ENCODE data around the gene AAMP. TPM values are rescaled to one million over a fixed set of nuclear protein-coding genes. Genes with fewer than 3 reads are reported as not detected.

AAMP gene
- total and polyA plus RNA-seq, 9 donors: 71.1 to 144 (median 106) TPM

DNA sequence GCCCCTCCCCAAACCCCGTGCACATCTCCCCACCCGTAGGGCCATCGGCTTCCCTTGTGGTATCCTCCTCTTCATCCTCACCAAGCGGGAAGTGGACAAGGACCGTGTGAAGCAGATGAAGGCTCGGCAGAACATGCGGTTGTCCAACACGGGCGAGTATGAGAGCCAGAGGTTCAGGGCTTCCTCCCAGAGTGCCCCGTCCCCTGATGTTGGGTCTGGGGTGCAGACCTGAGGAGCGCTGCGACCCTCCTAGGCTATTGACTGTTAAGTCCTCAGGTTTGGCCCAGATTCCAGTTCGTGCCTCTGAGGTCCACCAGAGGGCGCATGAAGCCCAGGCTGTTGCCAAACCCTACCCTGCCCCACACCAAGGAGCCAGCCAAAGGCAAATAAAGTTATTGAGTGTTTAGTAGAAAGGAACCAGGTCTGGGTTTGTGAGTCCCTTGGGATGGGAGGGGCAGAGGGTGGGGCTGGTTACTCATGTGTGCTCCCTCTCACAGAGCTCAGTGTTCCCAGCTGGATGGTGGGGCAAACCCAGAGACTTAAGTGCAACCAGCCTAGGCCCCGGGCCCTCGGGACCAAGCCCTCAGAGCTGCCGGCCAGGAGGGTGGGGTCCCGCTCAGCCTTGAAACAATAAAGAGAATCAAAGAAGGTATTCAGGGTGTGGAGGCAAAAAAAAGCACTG, 2.7 kb upstream of the AAMP start:
- peak; percentile 79 to 87 (median 83) for DNase-seq
- TF ChIP-seq EP300 (IDR thresholded peaks at IDR 0.05): no peak
- TF ChIP-seq POLR2A (IDR thresholded peaks at IDR 0.05): peak; percentile 7
- TF ChIP-seq, protein P1, sequence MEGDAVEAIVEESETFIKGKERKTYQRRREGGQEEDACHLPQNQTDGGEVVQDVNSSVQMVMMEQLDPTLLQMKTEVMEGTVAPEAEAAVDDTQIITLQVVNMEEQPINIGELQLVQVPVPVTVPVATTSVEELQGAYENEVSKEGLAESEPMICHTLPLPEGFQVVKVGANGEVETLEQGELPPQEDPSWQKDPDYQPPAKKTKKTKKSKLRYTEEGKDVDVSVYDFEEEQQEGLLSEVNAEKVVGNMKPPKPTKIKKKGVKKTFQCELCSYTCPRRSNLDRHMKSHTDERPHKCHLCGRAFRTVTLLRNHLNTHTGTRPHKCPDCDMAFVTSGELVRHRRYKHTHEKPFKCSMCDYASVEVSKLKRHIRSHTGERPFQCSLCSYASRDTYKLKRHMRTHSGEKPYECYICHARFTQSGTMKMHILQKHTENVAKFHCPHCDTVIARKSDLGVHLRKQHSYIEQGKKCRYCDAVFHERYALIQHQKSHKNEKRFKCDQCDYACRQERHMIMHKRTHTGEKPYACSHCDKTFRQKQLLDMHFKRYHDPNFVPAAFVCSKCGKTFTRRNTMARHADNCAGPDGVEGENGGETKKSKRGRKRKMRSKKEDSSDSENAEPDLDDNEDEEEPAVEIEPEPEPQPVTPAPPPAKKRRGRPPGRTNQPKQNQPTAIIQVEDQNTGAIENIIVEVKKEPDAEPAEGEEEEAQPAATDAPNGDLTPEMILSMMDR (IDR thresholded peaks at IDR 0.05): peak; percentile 60 to 89 (median 81)
- H3K27ac ChIP-seq: peak overlapping the region; percentile 11 to 41
- H3K4me1 ChIP-seq (ENCODE audit: insufficient read depth): peaks cover 10% of the 10 kb centered on the region
- H3K36me3 ChIP-seq: no peaks in the 10 kb centered on the region
- intact Hi-C loops (cut with DNase I): loop anchor here in 2 of 4 donors (10.0 kb wide), 2 partner anchors 192 to 382 kb away; partner anchors contain the start of genes BCS1L (in 1 of the 2) and ZNF142 (in 1 of the 2)
- no peak overlapping the region for H3K4me3 ChIP-seq
- no peaks in the 10 kb centered on the region for H3K27me3 ChIP-seq
- no peaks in the 10 kb centered on the region for H3K9me3 ChIP-seq
- 17 to 22% (median 21%) methylated on average over 14 to 18 of the region's 18 CpGs for WGBS, 3 donors

DNA sequence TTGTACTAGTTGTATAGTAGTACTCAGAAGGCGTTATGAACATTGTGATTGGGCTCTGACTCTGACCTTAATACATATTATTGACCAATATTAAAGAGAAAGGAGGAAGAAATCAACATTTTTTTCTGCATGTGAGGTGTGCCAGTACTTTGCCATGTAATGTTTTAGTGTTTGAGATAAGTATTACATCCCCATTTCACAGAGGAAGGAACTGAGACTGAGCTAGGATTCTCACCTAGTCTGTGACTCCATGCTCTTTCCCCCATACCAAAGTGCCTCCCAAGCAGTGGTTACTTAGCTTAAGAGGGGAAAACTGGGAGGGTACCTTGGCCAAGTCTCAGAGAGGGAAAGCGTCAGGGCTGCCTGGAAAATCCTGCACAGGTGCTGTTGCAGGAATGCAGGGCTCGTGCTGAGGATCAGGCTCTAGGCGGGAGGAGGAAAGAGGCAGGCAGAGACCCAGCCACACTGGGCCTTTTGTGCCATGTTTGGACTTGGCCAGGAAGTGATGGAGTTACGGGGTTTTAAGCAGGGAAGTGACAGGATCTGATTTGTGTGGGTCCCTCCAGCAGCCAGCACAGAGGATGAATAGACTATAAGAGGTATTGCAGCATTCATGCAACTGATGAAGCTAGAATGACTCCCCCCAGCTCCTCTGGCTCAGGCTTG, 2.1 kb upstream of the AAMP start:
- no peaks in the 10 kb centered on the region for H3K27me3 ChIP-seq
- intact Hi-C loops (cut with DNase I): loop anchor here in 2 of 4 donors (10.0 kb wide), 2 partner anchors 193 to 383 kb away; partner anchors contain the start of genes BCS1L (in 1 of the 2) and ZNF142 (in 1 of the 2)

DNA sequence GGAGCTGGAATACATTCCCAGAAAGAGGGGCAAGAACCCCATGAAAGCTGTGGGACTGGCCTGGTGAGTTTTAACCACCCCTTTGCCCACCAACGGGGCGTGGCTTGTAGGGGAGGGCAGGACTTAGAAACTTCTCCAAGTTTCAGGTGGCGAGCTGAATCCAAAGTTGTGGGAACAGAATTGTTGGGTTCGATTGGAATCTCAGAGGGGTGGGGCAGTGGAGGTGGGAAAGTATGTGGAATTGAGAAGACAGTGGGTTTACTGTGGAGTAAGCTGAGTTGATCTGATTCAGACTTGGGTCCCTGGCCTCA, 1.5 kb upstream of the AAMP start:
- Histone ChIP-seq H3K36me3 (no peaks in the 10 kb centered on the region), H3K9me3 (no peaks in the 10 kb centered on the region), H3K27me3 (no peaks in the 10 kb centered on the region), H3K4me1 (ENCODE audit: insufficient read depth) (peaks cover 10% of the 10 kb centered on the region), H3K27ac (no peak overlapping the region), H3K4me3 (peak overlapping the region; percentile 89)
- intact Hi-C loops (cut with DNase I): loop anchor here in 2 of 4 donors (10.0 kb wide), 2 partner anchors 193 to 383 kb away; partner anchors contain the start of genes BCS1L (in 1 of the 2) and ZNF142 (in 1 of the 2)
- TF ChIP-seq, protein P1 (IDR thresholded peaks at IDR 0.05): no peak
- TF ChIP-seq POLR2A (IDR thresholded peaks at IDR 0.05): no peak
- 39 to 41% (median 40%) methylated on average over 4 of the region's 4 CpGs for WGBS, 3 donors
- no peak for DNase-seq

More for the DNA sequence above, 2.1 kb upstream of the AAMP start:
- H3K4me3 ChIP-seq: no peak overlapping the region
- DNase-seq: no peak
- TF ChIP-seq, protein P1 (IDR thresholded peaks at IDR 0.05): no peak
- TF ChIP-seq POLR2A (IDR thresholded peaks at IDR 0.05) (no peak), EP300 (IDR thresholded peaks at IDR 0.05) (no peak)
- no peaks in the 10 kb centered on the region for H3K36me3 ChIP-seq
- H3K27ac ChIP-seq: peak overlapping the region in 1 of 2 donors; percentile 11
- peaks cover 10% of the 10 kb centered on the region for H3K4me1 ChIP-seq (ENCODE audit: insufficient read depth)
- WGBS, 3 donors: 46 to 58% (median 50%) methylated on average over 5 of the region's 5 CpGs
- no peaks in the 10 kb centered on the region for H3K9me3 ChIP-seq

DNA sequence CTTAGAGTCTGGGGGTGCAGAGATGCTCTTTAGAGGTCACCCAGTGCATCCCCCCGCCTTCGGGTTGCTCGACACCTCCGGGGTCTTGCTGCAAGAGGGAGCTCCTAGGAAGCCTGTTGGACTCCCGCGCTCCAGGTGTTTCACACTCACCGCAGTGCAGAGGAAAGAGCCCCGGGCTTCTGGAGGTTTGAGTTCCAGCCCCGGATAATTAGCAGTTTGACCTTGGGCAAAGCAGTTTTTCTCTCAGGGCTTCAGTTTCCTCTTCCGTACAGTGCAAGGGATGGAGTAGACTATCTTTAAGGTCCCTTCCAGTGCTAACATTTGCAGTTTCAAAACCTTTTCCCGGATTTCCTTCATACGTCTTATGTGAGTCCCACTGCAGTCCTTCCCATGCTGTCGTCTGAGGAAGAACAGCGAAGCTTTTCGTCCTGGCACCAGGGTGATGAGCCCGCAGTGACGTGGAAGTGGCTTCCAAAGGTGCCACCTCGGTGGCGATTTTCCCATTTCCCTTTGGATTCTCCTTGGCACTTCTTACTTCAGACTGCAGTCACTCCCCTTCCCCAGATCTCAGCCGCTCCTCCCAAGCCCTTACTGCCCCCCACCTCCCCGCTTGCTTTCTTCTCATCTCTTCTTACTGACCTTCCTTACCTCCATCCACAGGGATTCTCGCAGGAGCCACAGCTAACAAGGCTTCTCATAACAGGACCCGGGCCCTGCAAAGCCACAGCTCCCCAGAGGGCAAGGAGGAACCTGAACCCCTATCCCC, 967 bp upstream of the AAMP start:
- H3K27ac ChIP-seq: peak overlapping the region in 1 of 2 donors; percentile 15
- intact Hi-C loops (cut with DNase I): loop anchor here in 2 of 4 donors (10.0 kb wide), 2 partner anchors 194 to 384 kb away; partner anchors contain the start of genes BCS1L (in 1 of the 2) and ZNF142 (in 1 of the 2)
- H3K9me3 ChIP-seq: no peaks in the 10 kb centered on the region
- no peaks in the 10 kb centered on the region for H3K27me3 ChIP-seq
- DNase-seq: no peak
- 2 to 4% (median 4%) methylated on average over 23 of the region's 23 CpGs for WGBS, 3 donors
- H3K4me1 ChIP-seq (ENCODE audit: insufficient read depth): peaks cover 10% of the 10 kb centered on the region
- H3K36me3 ChIP-seq: no peaks in the 10 kb centered on the region
- TF ChIP-seq, protein P1 (IDR thresholded peaks at IDR 0.05): no peak
- TF ChIP-seq POLR2A (IDR thresholded peaks at IDR 0.05) (no peak), EP300 (IDR thresholded peaks at IDR 0.05) (no peak)
- peak overlapping the region; percentile 89 for H3K4me3 ChIP-seq
